ENCODE measurements around the gene RGL4.

Gene RGL4

DNA sequence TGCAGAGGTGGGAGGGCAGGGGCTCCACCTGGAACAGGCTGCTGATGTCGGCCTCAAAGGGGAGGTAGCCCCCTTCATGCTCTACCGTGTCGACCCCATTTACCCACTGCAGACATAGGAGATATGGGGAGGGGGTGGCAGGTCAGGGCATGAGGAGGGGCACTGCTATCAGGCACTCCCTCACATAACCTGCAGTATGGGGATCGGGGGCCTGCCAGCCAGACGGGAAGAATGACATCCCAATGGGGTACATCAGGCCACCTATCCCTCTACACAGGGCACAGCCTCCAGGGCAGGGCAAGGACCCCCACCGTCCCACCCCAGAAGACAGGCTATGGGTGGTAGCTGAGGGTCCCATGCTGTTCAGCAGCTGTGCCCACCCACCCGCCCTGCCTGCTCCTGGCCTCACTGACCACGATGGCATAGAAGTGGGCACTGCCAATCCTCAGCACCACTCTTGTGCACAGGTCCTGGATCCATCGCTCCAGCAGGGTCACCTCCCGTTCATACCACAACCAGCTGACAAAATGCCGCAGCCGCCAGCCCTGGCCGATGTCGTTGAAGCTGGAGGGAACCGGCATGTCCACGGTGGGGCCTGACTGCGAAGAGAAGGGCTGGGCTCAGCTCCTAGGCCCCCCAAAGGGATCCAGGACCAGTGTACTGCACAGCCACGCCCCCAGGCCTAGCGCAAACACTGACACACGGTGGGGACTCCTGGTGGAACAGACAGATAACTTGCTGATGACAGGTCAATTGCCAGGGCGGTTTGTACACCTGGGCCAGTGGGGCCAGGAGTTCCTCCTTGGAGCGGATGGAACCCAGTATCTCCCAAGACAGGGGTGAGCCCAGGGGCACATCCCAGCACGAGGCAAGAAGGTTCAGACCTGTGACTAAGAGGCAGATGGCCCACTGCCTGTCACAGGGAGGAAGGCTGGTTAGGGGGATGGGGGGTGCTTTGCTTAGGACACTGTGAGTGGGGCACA is 24.1 kb downstream of the RGL4 start:
- DNase-seq (ENCODE audit: low read depth) = no peak
- TF ChIP-seq, protein P1, sequence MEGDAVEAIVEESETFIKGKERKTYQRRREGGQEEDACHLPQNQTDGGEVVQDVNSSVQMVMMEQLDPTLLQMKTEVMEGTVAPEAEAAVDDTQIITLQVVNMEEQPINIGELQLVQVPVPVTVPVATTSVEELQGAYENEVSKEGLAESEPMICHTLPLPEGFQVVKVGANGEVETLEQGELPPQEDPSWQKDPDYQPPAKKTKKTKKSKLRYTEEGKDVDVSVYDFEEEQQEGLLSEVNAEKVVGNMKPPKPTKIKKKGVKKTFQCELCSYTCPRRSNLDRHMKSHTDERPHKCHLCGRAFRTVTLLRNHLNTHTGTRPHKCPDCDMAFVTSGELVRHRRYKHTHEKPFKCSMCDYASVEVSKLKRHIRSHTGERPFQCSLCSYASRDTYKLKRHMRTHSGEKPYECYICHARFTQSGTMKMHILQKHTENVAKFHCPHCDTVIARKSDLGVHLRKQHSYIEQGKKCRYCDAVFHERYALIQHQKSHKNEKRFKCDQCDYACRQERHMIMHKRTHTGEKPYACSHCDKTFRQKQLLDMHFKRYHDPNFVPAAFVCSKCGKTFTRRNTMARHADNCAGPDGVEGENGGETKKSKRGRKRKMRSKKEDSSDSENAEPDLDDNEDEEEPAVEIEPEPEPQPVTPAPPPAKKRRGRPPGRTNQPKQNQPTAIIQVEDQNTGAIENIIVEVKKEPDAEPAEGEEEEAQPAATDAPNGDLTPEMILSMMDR (conservative IDR thresholded peaks at IDR 0.05; ENCODE audit: low read depth, low read length) = no peak
- H3K4me3 ChIP-seq (ENCODE audit: low read depth, low read length) = no peak overlapping the region

DNA sequence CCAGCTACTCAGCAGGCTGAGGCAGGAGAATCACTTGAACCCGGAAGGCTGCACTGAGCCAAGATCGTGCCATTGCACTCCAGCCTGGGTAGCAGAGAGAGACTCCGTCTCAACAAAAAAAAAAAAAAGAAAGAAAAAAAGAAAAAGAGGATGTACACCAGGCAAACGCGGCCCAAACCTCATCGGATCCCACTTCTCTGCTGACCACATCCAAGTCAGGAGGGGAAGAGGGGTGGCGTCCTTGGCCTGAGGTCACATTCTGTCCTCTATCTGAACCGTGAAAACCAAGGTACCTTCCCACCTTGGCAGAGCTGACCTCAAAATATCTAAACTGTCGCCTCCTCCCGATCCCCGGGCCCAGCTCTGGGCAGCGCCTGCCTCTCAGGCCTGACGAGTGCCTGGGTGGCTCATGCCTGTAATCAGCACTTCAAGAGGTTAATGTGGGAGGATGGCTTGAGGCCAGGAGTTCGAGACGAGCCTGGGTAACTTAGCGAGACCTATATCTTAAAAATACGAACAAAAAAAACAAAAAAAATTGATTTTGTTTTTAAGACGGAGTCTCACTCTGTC is 25.1 kb downstream of the RGL4 start:
- no peak for DNase-seq (ENCODE audit: low read depth)
- peak overlapping the region; percentile 95 for H3K4me3 ChIP-seq (ENCODE audit: low read depth, low read length)
- TF ChIP-seq, protein P1 (conservative IDR thresholded peaks at IDR 0.05; ENCODE audit: low read depth, low read length) = no peak

DNA sequence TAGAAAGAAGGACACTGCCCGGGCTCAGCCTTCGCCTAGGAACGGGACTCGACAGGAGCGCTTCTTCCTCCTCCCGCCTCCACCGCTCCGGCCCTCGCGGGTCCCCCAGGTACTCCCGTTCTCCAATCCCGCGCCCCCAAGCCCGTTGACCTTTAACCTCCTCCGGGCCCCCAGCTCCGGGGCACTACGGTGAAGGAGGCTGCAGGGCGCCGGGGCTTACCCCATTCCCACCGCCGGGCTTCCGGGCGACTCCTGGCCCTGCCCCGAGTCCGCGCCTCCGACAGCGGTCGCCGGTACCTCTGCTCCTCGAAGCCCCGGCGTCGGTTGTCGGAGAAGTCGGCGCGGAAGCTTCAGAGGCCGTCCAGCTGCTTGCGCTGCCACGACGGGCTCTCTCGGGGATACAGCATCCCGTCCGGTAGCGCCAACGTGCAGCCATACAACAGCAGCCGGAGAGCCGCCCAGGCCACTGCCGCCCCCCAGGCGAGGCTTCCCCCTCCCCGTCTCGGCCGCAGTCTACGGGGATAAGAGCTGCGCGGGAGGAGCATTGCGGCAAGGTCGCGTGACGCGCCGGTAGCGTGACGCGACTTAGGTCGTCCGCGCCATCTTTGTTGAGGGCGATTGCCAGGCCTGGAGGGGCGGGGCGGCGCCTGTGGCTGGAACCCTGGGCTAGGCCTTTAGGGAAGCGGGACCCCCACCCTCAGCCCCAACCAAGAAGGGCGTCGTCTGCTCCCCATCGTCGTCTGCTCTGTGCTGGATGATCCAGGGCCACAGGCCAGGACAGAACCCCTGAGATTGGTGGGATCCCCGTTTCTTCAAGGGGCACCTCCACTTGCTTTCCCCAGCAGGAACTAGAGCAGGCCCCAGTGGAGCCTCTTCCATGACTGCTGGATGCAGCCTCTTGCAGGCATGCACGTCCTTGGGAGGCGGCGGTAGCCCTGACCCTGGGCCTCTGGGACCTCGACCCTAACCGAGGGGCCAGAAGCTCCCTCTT is 26.3 kb downstream of the RGL4 start:
- H3K4me3 ChIP-seq (ENCODE audit: low read depth, low read length) = peak overlapping the region; percentile 95

DNA sequence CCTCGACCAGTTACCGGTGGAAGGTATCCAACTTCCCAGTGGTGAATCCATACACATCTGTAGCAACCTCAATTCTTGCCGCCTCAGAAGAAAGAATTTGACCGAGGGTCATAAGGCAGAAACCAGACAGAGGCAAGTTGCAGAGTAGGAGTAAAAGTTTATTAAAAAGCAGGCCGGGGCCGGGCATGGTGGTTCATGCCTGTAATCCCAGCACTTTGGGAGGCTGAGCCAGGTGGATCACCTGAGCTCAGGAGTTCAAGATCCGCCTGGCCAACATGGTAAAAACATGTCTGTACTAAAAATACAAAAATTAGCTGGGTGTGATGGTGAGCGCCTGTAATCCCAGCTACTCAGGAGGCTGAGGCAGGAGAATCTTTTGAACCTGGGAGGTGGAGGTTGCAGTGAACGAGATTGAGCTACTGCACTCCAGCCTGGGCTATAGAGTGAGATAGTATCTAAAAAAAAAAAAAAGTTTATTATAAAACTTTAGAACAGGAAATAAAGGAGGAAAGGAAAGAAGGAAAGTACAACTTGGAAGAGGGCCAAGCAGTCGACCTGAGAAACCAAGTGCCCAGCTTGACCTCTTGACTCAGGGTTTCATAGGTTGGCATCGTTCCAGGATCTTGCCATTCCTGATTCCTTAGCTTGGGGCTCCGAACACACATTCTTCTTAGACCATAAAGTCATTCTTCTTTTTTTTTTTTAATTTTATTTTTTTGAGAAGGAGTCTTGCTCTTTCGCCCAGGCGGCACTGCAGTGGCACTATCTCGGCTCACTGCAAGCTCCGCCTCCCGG is 27.8 kb downstream of the RGL4 start:
- DNase-seq (ENCODE audit: low read depth) = no peak
- TF ChIP-seq, protein P1 (conservative IDR thresholded peaks at IDR 0.05; ENCODE audit: low read depth, low read length) = no peak
- no peak overlapping the region for H3K4me3 ChIP-seq (ENCODE audit: low read depth, low read length)

More for the DNA sequence above, 26.3 kb downstream of the RGL4 start:
- peak; percentile 88 for DNase-seq (ENCODE audit: low read depth)
- TF ChIP-seq, protein P1 (conservative IDR thresholded peaks at IDR 0.05; ENCODE audit: low read depth, low read length) = no peak

DNA sequence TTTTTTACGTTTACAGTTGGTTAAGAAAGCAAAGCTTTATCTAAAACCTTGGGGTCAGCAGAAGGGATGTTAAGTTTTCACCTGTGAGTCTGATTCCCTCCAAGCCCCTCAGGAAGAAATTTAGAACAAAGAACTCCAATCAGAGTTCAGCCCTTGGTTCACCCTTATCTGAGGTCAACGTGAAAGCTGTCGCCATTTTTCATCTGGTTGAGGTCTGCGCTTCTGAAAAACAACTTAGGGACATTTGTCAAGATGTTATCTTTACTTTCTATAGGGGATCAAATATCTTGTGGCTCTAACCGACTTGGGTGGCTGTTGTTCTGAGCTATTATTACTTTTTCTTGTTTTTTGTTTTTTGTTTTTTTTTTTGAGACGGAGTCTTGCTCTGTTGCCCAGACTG is 30.0 kb downstream of the RGL4 start:
- no peak for DNase-seq (ENCODE audit: low read depth)
- no peak overlapping the region for H3K4me3 ChIP-seq (ENCODE audit: low read depth, low read length)
- TF ChIP-seq, protein P1 (conservative IDR thresholded peaks at IDR 0.05; ENCODE audit: low read depth, low read length) = no peak

DNA sequence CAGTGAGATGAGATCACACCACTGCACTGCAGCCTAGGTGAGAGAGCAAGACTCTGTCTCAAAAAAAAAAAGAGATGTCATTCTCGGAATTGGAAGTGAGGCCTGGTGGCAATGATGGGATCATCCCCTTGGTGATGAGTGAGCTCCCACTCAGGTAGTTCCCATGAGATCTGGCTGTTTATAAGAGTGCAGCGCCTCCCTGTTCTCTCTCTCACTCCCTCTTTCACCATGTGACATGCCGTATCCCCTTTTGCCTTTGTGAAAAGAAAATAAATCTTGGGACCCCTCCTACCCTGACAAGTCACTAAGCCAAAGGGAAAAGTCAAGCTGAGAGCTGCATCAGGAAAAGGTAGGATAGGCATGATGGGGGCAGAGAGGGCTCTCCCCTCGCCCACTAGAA is 31.3 kb downstream of the RGL4 start:
- no peak overlapping the region for H3K4me3 ChIP-seq (ENCODE audit: low read depth, low read length)
- TF ChIP-seq, protein P1 (conservative IDR thresholded peaks at IDR 0.05; ENCODE audit: low read depth, low read length) = no peak
- DNase-seq (ENCODE audit: low read depth) = no peak
